IMR-90 (cell line): ENCODE measurements around the gene BTBD6.

Source experiments
- CEBPB ChIP-seq: IDR thresholded peaks from 2 replicates; pipeline ENCODE4 v1.6.1; 2012; ENCODE audit warnings: low read depth, low read length, improper control_type of control experiment
- CTCF ChIP-seq: conservative IDR thresholded peaks from 2 replicates; pipeline ENCODE4 v1.5.1; 2012; ENCODE audit warnings: mild to moderate bottlenecking, low read depth, low read length, improper control_type of control experiment
- POLR2A ChIP-seq: IDR thresholded peaks from 2 replicates; pipeline ENCODE4 v1.6.1; 2012; ENCODE audit warnings: mild to moderate bottlenecking, low read depth, low read length
- RAD21 ChIP-seq: IDR thresholded peaks from 2 replicates; pipeline ENCODE4 v1.6.1; 2012; ENCODE audit warnings: low read length, improper control_type of control experiment

GRCh38 chr14:105227346-105227745 is 21.0 kb upstream of the BTBD6 start:
- TF ChIP-seq CEBPB = no peak
- TF ChIP-seq CTCF = no peak
- TF ChIP-seq RAD21 = no peak
- no peak for TF ChIP-seq POLR2A
